ENCODE data around the gene EIF4G3. TPM values are rescaled to one million over a fixed set of nuclear protein-coding genes. Genes with fewer than 3 reads are reported as not detected.

EIF4G3 gene
- total RNA-seq, 1 donor from 2014 or later: 97.4 TPM

- H3K27me3 Mint-ChIP-seq: no peaks in the 10 kb centered on the region
- TF ChIP-seq CTCF (IDR thresholded peaks at IDR 0.05; ENCODE audit: unreplicated experiment): peak; percentile 37
These were observed 194.8 kb downstream of the EIF4G3 start for GRCh38 chr1:20981915-20982314.

GRCh38 chr1:20980051-20980450 lies 196.6 kb downstream of the EIF4G3 start:
- H3K4me3 Mint-ChIP-seq (ENCODE audit: low read depth): no peak overlapping the region
- no peak overlapping the region for H3K27ac Mint-ChIP-seq
- no peaks in the 10 kb centered on the region for H3K9me3 Mint-ChIP-seq (ENCODE audit: low read depth)
- no peak for DNase-seq (ENCODE audit: low spot score, unreplicated experiment)
- TF ChIP-seq CTCF (IDR thresholded peaks at IDR 0.05; ENCODE audit: unreplicated experiment): no peak
- H3K27me3 Mint-ChIP-seq: no peaks in the 10 kb centered on the region
- H3K36me3 Mint-ChIP-seq (ENCODE audit: insufficient read depth): no peaks in the 10 kb centered on the region
- H3K4me1 Mint-ChIP-seq (ENCODE audit: low read depth): peaks cover 4% of the 10 kb centered on the region

More at GRCh38 chr1:20981915-20982314, 194.8 kb downstream of the EIF4G3 start:
- Mint-ChIP-seq H3K4me1 (ENCODE audit: low read depth) (peaks cover 4% of the 10 kb centered on the region), H3K27ac (peak overlapping the region; percentile 76), H3K9me3 (ENCODE audit: low read depth) (no peaks in the 10 kb centered on the region), H3K36me3 (ENCODE audit: insufficient read depth) (no peaks in the 10 kb centered on the region), H3K4me3 (ENCODE audit: low read depth) (no peak overlapping the region)
- no peak for DNase-seq (ENCODE audit: low spot score, unreplicated experiment)

GRCh38 chr1:20978413-20978812 lies 198.3 kb downstream of the EIF4G3 start:
- Mint-ChIP-seq H3K36me3 (ENCODE audit: insufficient read depth) (peaks cover 1% of the 10 kb centered on the region), H3K4me3 (ENCODE audit: low read depth) (no peak overlapping the region), H3K27me3 (no peaks in the 10 kb centered on the region), H3K4me1 (ENCODE audit: low read depth) (peaks cover 2% of the 10 kb centered on the region), H3K27ac (no peak overlapping the region), H3K9me3 (ENCODE audit: low read depth) (no peaks in the 10 kb centered on the region)
- no peak for DNase-seq (ENCODE audit: low spot score, unreplicated experiment)
- no peak for TF ChIP-seq CTCF (IDR thresholded peaks at IDR 0.05; ENCODE audit: unreplicated experiment)

GRCh38 chr1:20975668-20976067 lies 201.0 kb downstream of the EIF4G3 start:
- Mint-ChIP-seq H3K27me3 (no peaks in the 10 kb centered on the region), H3K4me1 (ENCODE audit: low read depth) (no peaks in the 10 kb centered on the region), H3K4me3 (ENCODE audit: low read depth) (no peak overlapping the region), H3K27ac (no peak overlapping the region), H3K36me3 (ENCODE audit: insufficient read depth) (peaks cover 11% of the 10 kb centered on the region), H3K9me3 (ENCODE audit: low read depth) (no peaks in the 10 kb centered on the region)
- no peak for DNase-seq (ENCODE audit: low spot score, unreplicated experiment)
- TF ChIP-seq CTCF (IDR thresholded peaks at IDR 0.05; ENCODE audit: unreplicated experiment): no peak

GRCh38 chr1:20974951-20975350 lies 201.7 kb downstream of the EIF4G3 start:
- Mint-ChIP-seq H3K9me3 (ENCODE audit: low read depth) (no peaks in the 10 kb centered on the region), H3K4me1 (ENCODE audit: low read depth) (no peaks in the 10 kb centered on the region), H3K27me3 (no peaks in the 10 kb centered on the region), H3K27ac (no peak overlapping the region), H3K4me3 (ENCODE audit: low read depth) (no peak overlapping the region), H3K36me3 (ENCODE audit: insufficient read depth) (peaks cover 13% of the 10 kb centered on the region)
- DNase-seq (ENCODE audit: low spot score, unreplicated experiment): no peak
- no peak for TF ChIP-seq CTCF (IDR thresholded peaks at IDR 0.05; ENCODE audit: unreplicated experiment)

All from progenitor cell of endocrine pancreas (in vitro differentiated cells).